Muscle of leg (tissue), 11 donors: ENCODE measurements around the gene PPARA. TPM values are rescaled to one million over a fixed set of nuclear protein-coding genes. Genes with fewer than 3 reads are reported as not detected.

Experiments
- DNase-seq: peaks from one replicate; pipeline ENCODE4 v3.0.0; 2013
- H3K27ac ChIP-seq: one replicate; pipeline ENCODE4 v1.5.1; 2013; ENCODE audit warnings: mild to moderate bottlenecking, low read length, control low read depth
- H3K27me3 ChIP-seq: one replicate; pipeline ENCODE4 v1.6.1; 2013; ENCODE audit warnings: low read length; ENCODE audit not compliant: control insufficient read depth, insufficient read depth
- H3K36me3 ChIP-seq: one replicate; pipeline ENCODE4 v1.6.1; 2013; ENCODE audit warnings: low read length; ENCODE audit not compliant: control insufficient read depth, insufficient read depth
- H3K4me1 ChIP-seq: one replicate; pipeline ENCODE4 v1.6.1; 2013; ENCODE audit warnings: low read length; ENCODE audit not compliant: control insufficient read depth, insufficient read depth
- H3K4me3 ChIP-seq: one replicate; pipeline ENCODE4 v1.5.1; 2013; ENCODE audit warnings: low read length, control low read depth
- H3K9me3 ChIP-seq: replicated peaks from 2 replicates; pipeline ENCODE4 v1.6.1; 2013; ENCODE audit warnings: low read depth, low read length; ENCODE audit not compliant: control insufficient read depth
- WGBS: methylation state at CpG from one replicate; pipeline ENCODE4 v1.1.5; 2013; ENCODE audit warnings: missing lambda C conversion rate; ENCODE audit not compliant: insufficient coverage; 5-methylcytosine and 5-hydroxymethylcytosine counted together
- polyA plus RNA-seq, 8 donors: library from polyadenylated mRNA; unstranded; fragments of 120-200 nt; gene quantifications; one replicate each; pipeline versions ENCODE4 v1.2.1 to v1.2.3, GENCODE V29; 2013; ENCODE audit warnings: inconsistent platforms in 1 of 8, low replicate concordance in 1 of 8; ENCODE audit not compliant: insufficient read length in 8 of 8, insufficient read depth in 1 of 8
- total RNA-seq: library from RNA; stranded (reverse); fragments of 120-200 nt; gene quantifications from one replicate; pipeline ENCODE4 v1.2.4, GENCODE V29; 2013

Gene PPARA
- total and polyA plus RNA-seq, 9 donors, result 15.5 to 27.8 (median 19.6) TPM

GRCh38 chr22:46119729-46120419 lies 30.5 kb upstream of the PPARA start:
- H3K27ac ChIP-seq, result no peak overlapping the region
- peak; percentile 93 for DNase-seq
- no peaks in the 10 kb centered on the region for H3K27me3 ChIP-seq
- no peaks in the 10 kb centered on the region for H3K9me3 ChIP-seq
- peaks cover 24% of the 10 kb centered on the region for H3K4me1 ChIP-seq
- H3K36me3 ChIP-seq, result peaks cover 4% of the 10 kb centered on the region
- no peak overlapping the region for H3K4me3 ChIP-seq
- 37% methylated on average over 18 of the region's 23 CpGs for WGBS

DNA sequence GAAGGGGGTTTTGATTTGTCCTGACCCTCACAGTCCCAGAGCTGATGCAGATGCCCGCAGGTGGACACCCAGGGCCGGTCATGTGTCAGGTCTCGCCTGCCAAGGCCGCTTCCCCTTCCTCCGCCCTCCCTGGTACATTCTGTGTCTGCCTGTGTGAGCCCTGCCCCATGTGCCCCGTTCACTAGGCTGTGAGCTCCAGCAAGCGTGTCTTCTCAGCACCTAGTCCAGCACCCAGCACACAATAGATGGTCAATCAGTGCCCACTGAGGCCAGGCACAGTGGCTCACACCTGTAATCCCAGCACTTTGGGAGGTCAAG lies 29.9 kb upstream of the PPARA start:
- peaks cover 24% of the 10 kb centered on the region for H3K4me1 ChIP-seq
- H3K9me3 ChIP-seq, result no peaks in the 10 kb centered on the region
- no peak for DNase-seq
- H3K36me3 ChIP-seq, result no peaks in the 10 kb centered on the region
- H3K27me3 ChIP-seq, result no peaks in the 10 kb centered on the region
- H3K27ac ChIP-seq, result no peak overlapping the region
- WGBS, result 62% methylated on average over 7 of the region's 7 CpGs
- no peak overlapping the region for H3K4me3 ChIP-seq

GRCh38 chr22:46121079-46121478 lies 29.2 kb upstream of the PPARA start:
- Histone ChIP-seq H3K4me1 (peaks cover 20% of the 10 kb centered on the region), H3K36me3 (no peaks in the 10 kb centered on the region), H3K27ac (no peak overlapping the region), H3K4me3 (no peak overlapping the region), H3K9me3 (no peaks in the 10 kb centered on the region), H3K27me3 (no peaks in the 10 kb centered on the region)
- DNase-seq, result peak; percentile 27
- WGBS, result 83% methylated on average over 6 of the region's 6 CpGs

GRCh38 chr22:46121523-46122287 lies 28.6 kb upstream of the PPARA start:
- no peak overlapping the region for H3K4me3 ChIP-seq
- no peaks in the 10 kb centered on the region for H3K27me3 ChIP-seq
- WGBS, result 86% methylated on average over 10 of the region's 11 CpGs
- no peaks in the 10 kb centered on the region for H3K9me3 ChIP-seq
- no peaks in the 10 kb centered on the region for H3K36me3 ChIP-seq
- peak; percentile 34 for DNase-seq
- H3K4me1 ChIP-seq, result peaks cover 15% of the 10 kb centered on the region
- H3K27ac ChIP-seq, result no peak overlapping the region

DNA sequence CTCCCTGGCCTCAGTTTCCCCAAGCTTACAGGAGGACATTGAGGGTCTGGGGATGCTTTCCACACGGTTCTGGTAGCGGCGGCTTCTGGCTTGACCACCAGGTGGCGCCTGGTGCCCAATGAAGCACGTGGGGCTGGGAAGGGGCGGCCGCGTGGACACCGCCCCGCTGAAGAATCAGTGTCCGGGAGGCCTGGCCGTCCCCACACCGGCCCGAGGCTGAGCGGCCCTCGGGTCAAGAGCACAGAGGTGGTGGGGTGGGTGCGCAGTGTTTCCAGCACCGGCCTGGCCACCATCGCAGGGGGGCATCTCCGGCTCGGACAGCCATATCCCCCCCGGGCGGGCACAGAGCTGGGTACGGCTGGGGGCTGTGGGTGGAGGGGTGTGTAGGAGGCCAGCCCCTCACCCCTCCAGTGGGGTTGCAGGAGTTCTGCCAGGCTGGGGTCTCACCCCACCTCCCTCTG lies 27.8 kb upstream of the PPARA start:
- Histone ChIP-seq H3K27me3 (no peaks in the 10 kb centered on the region), H3K27ac (no peak overlapping the region), H3K4me3 (no peak overlapping the region), H3K36me3 (no peaks in the 10 kb centered on the region), H3K4me1 (peaks cover 14% of the 10 kb centered on the region), H3K9me3 (no peaks in the 10 kb centered on the region)
- 0% methylated on average over 11 of the region's 24 CpGs for WGBS
- DNase-seq, result peak; percentile 82

- 76% methylated on average over 14 of the region's 19 CpGs for WGBS
- H3K4me3 ChIP-seq, result no peak overlapping the region
Observed at GRCh38 chr22:46122980-46123693, 27.2 kb upstream of the PPARA start.

GRCh38 chr22:46123694-46124382 lies 26.5 kb upstream of the PPARA start:
- Histone ChIP-seq H3K4me3 (no peak overlapping the region), H3K4me1 (peaks cover 21% of the 10 kb centered on the region), H3K27ac (no peak overlapping the region), H3K36me3 (no peaks in the 10 kb centered on the region), H3K9me3 (no peaks in the 10 kb centered on the region), H3K27me3 (no peaks in the 10 kb centered on the region)
- WGBS, result 90% methylated on average over 14 of the region's 15 CpGs
- DNase-seq, result no peak

More at GRCh38 chr22:46122980-46123693, 27.2 kb upstream of the PPARA start:
- H3K27me3 ChIP-seq, result no peaks in the 10 kb centered on the region
- no peaks in the 10 kb centered on the region for H3K36me3 ChIP-seq
- DNase-seq, result peak; percentile 33
- no peaks in the 10 kb centered on the region for H3K9me3 ChIP-seq
- H3K4me1 ChIP-seq, result peaks cover 18% of the 10 kb centered on the region
- H3K27ac ChIP-seq, result no peak overlapping the region

- H3K9me3 ChIP-seq, result no peaks in the 10 kb centered on the region
- no peak overlapping the region for H3K4me3 ChIP-seq
- no peaks in the 10 kb centered on the region for H3K27me3 ChIP-seq
- no peaks in the 10 kb centered on the region for H3K36me3 ChIP-seq
- H3K27ac ChIP-seq, result no peak overlapping the region
- 91% methylated on average over 8 of the region's 12 CpGs for WGBS
- peaks cover 27% of the 10 kb centered on the region for H3K4me1 ChIP-seq
- no peak for DNase-seq
Observed at GRCh38 chr22:46124383-46125144, 25.8 kb upstream of the PPARA start.

GRCh38 chr22:46125311-46125710 lies 25.0 kb upstream of the PPARA start:
- Histone ChIP-seq H3K4me1 (peaks cover 28% of the 10 kb centered on the region), H3K9me3 (no peaks in the 10 kb centered on the region), H3K36me3 (no peaks in the 10 kb centered on the region), H3K27ac (no peak overlapping the region), H3K4me3 (no peak overlapping the region), H3K27me3 (no peaks in the 10 kb centered on the region)
- no peak for DNase-seq
- WGBS, result 61% methylated on average over 5 of the region's 7 CpGs
